NCI-H2171 treated with DMSO at 0.1 percent for 48 hours (cell line): Measurements from ENCODE around the gene CYBC1.
A peak's percentile ranks its signal among the peaks of the same experiment; 100 is the strongest.
"Not testable (repeated sequence)": the region's sequence is repeated elsewhere in the genome, so short reads cannot be mapped to it uniquely, and the experiment has no call there.

Source experiments
- DNase-seq: peaks from one replicate; lab custom pipeline; 2025; lab: John Stamatoyannopoulos, UW

Gene CYBC1

GRCh38 chr17:82477934-82478333 is 27.4 kb upstream of the CYBC1 start:
- DNase-seq = no peak

GRCh38 chr17:82475458-82475857 is 24.9 kb upstream of the CYBC1 start:
- DNase-seq = no peak

GRCh38 chr17:82474223-82475010 is 23.9 kb upstream of the CYBC1 start:
- DNase-seq = peak; percentile 94

GRCh38 chr17:82470065-82470464 is 19.5 kb upstream of the CYBC1 start:
- no peak for DNase-seq

GRCh38 chr17:82468692-82469091 is 18.1 kb upstream of the CYBC1 start:
- DNase-seq = no peak

GRCh38 chr17:82465023-82465603 is 14.6 kb upstream of the CYBC1 start:
- no peak for DNase-seq

GRCh38 chr17:82464567-82464929 is 14.0 kb upstream of the CYBC1 start:
- DNase-seq = no peak

- no peak for DNase-seq
These were observed 13.5 kb upstream of the CYBC1 start for GRCh38 chr17:82463925-82464566.

- no peak for DNase-seq
These were observed 12.8 kb upstream of the CYBC1 start for GRCh38 chr17:82463391-82463790.

- no peak for DNase-seq
These were observed 11.4 kb upstream of the CYBC1 start for GRCh38 chr17:82461827-82462524.

GRCh38 chr17:82459936-82460335 is 9.4 kb upstream of the CYBC1 start:
- DNase-seq = not testable (repeated sequence)

- DNase-seq = no peak
These were observed 8.4 kb upstream of the CYBC1 start for GRCh38 chr17:82458885-82459424.

GRCh38 chr17:82458179-82458884 is 7.8 kb upstream of the CYBC1 start, which contains the start of gene NARF:
Gene NARF (plus strand): TSS chr17:82458741. CDS start chr17:82458804, 63 bp downstream.
- peak; percentile 98 for DNase-seq

GRCh38 chr17:82457929-82458178 is 7.3 kb upstream of the CYBC1 start:
- peak; percentile 92 for DNase-seq

GRCh38 chr17:82457073-82457928 is 6.7 kb upstream of the CYBC1 start:
- DNase-seq = no peak

GRCh38 chr17:82453706-82454105 is 3.2 kb upstream of the CYBC1 start:
- DNase-seq = not testable (repeated sequence)

- not testable (repeated sequence) for DNase-seq
These were observed 2.6 kb upstream of the CYBC1 start for GRCh38 chr17:82453151-82453550.

- DNase-seq = no peak
These were observed 1.6 kb upstream of the CYBC1 start for GRCh38 chr17:82452162-82452561.

- DNase-seq = no peak
These were observed 632 bp downstream of the CYBC1 start for GRCh38 chr17:82449883-82450356.

- no peak for DNase-seq
These were observed 1.2 kb downstream of the CYBC1 start for GRCh38 chr17:82449131-82449882.
